ENCODE measurements around the gene RNF213. TPM values are rescaled to one million over a fixed set of nuclear protein-coding genes. Genes with fewer than 3 reads are reported as not detected.
"Not testable (repeated sequence)": the region's sequence is repeated elsewhere in the genome, so short reads cannot be mapped to it uniquely, and the experiment has no call there.

Gene RNF213
- total RNA-seq, 1 experiment from 2014 or later = 61.4 TPM

GRCh38 chr17:80243526-80244433, 16.9 kb upstream of the RNF213 start:
- no peak for DNase-seq
- Histone ChIP-seq H3K4me3 (ENCODE audit: low read depth, low read length) (no peak overlapping the region), H3K4me1 (no peaks in the 10 kb centered on the region), H3K9me3 (no peaks in the 10 kb centered on the region), H3K36me3 (ENCODE audit: control insufficient read depth, insufficient read depth, low read length) (0 out of 2 replicates have a peak, but pooled peaks cover 2% of the 10 kb centered on the region), H3K27me3 (replicated peaks; ENCODE audit: control insufficient read depth, insufficient read depth, low read length) (no peaks in the 10 kb centered on the region)
- no peak for TF ChIP-seq CTCF (IDR thresholded peaks at IDR 0.05; ENCODE audit: insufficient read depth in 1 of 2, low read depth in 1 of 2, low read length in 1 of 2, severe bottlenecking in 1 of 2, unreplicated experiment in 1 of 2)
- Mint-ChIP-seq H3K4me1 (ENCODE audit: low read depth, unreplicated experiment) (no peaks in the 10 kb centered on the region), H3K9me3 (ENCODE audit: unreplicated experiment) (no peaks in the 10 kb centered on the region), H3K36me3 (ENCODE audit: insufficient read depth, unreplicated experiment) (peaks cover 21% of the 10 kb centered on the region), H3K27me3 (ENCODE audit: insufficient read depth, unreplicated experiment) (no peaks in the 10 kb centered on the region), H3K4me3 (ENCODE audit: unreplicated experiment) (no peak overlapping the region), H3K27ac (ENCODE audit: unreplicated experiment) (no peak overlapping the region)
- ChIA-PET POLR2A (no interaction called here), CTCF (no interaction called here)
- intact Hi-C loops (cut with micrococcal nuclease; ENCODE audit: unreplicated experiment) = no loop called here
- no TSS peak for BruUV-seq (replicated peaks)

GRCh38 chr17:80244448-80244847, 16.2 kb upstream of the RNF213 start:
- POLR2A ChIA-PET; H3K27me3 Mint-ChIP-seq (ENCODE audit: insufficient read depth, unreplicated experiment); H3K4me3 Mint-ChIP-seq (ENCODE audit: unreplicated experiment); H3K27me3 ChIP-seq (replicated peaks; ENCODE audit: control insufficient read depth, insufficient read depth, low read length); H3K4me3 ChIP-seq (ENCODE audit: low read depth, low read length); H3K4me1 Mint-ChIP-seq (ENCODE audit: low read depth, unreplicated experiment); H3K9me3 Mint-ChIP-seq (ENCODE audit: unreplicated experiment); H3K4me1 ChIP-seq; DNase-seq; CTCF ChIA-PET; H3K9me3 ChIP-seq; H3K36me3 ChIP-seq (ENCODE audit: control insufficient read depth, insufficient read depth, low read length); intact Hi-C loops (cut with micrococcal nuclease; ENCODE audit: unreplicated experiment); H3K27ac Mint-ChIP-seq (ENCODE audit: unreplicated experiment); BruUV-seq (replicated peaks): not testable (repeated sequence)
- peaks cover 18% of the 10 kb centered on the region for H3K36me3 Mint-ChIP-seq (ENCODE audit: insufficient read depth, unreplicated experiment)

GRCh38 chr17:80244871-80245509, 15.7 kb upstream of the RNF213 start:
- BruUV-seq (replicated peaks) = no TSS peak
- no peaks in the 10 kb centered on the region for H3K27me3 Mint-ChIP-seq (ENCODE audit: insufficient read depth, unreplicated experiment)
- intact Hi-C loops (cut with micrococcal nuclease; ENCODE audit: unreplicated experiment) = no loop called here
- no peaks in the 10 kb centered on the region for H3K9me3 ChIP-seq
- H3K4me1 Mint-ChIP-seq (ENCODE audit: low read depth, unreplicated experiment) = no peaks in the 10 kb centered on the region
- H3K27me3 ChIP-seq (replicated peaks; ENCODE audit: control insufficient read depth, insufficient read depth, low read length) = no peaks in the 10 kb centered on the region
- peaks cover 14% of the 10 kb centered on the region for H3K36me3 Mint-ChIP-seq (ENCODE audit: insufficient read depth, unreplicated experiment)
- no peak for TF ChIP-seq CTCF (IDR thresholded peaks at IDR 0.05; ENCODE audit: insufficient read depth in 1 of 2, low read depth in 1 of 2, low read length in 1 of 2, severe bottlenecking in 1 of 2, unreplicated experiment in 1 of 2)
- POLR2A ChIA-PET = no interaction called here
- no peak overlapping the region for H3K4me3 Mint-ChIP-seq (ENCODE audit: unreplicated experiment)
- H3K9me3 Mint-ChIP-seq (ENCODE audit: unreplicated experiment) = no peaks in the 10 kb centered on the region
- no peak overlapping the region for H3K27ac Mint-ChIP-seq (ENCODE audit: unreplicated experiment)
- CTCF ChIA-PET = no interaction called here
- DNase-seq = no peak
- 0 out of 2 replicates have a peak, but pooled peaks cover 2% of the 10 kb centered on the region for H3K36me3 ChIP-seq (ENCODE audit: control insufficient read depth, insufficient read depth, low read length)
- H3K4me1 ChIP-seq = no peaks in the 10 kb centered on the region
- H3K4me3 ChIP-seq (ENCODE audit: low read depth, low read length) = no peak overlapping the region

Measured in Caco-2 (cell line).